ENCODE results near the gene TMEM54.

- TF ChIP-seq FOXA1 (IDR thresholded peaks at IDR 0.05) (no peak), SP1 (IDR thresholded peaks at IDR 0.05) (no peak), SUZ12 (IDR thresholded peaks at IDR 0.05) (no peak), LEF1 (IDR thresholded peaks at IDR 0.05; ENCODE audit: borderline replicate concordance) (no peak), NFRKB (IDR thresholded peaks at IDR 0.05) (no peak), BHLHE40 (IDR thresholded peaks at IDR 0.05; ENCODE audit: borderline replicate concordance) (no peak), FOXM1 (IDR thresholded peaks at IDR 0.05; ENCODE audit: borderline replicate concordance) (no peak), ELF4 (IDR thresholded peaks at IDR 0.05) (no peak), FOXK2 (IDR thresholded peaks at IDR 0.05) (no peak), ZNF384 (IDR thresholded peaks at IDR 0.05) (no peak), HDGF (IDR thresholded peaks at IDR 0.05; ENCODE audit: borderline replicate concordance) (no peak), L3MBTL2 (conservative IDR thresholded peaks at IDR 0.05) (no peak)
- TF ChIP-seq, protein P1, sequence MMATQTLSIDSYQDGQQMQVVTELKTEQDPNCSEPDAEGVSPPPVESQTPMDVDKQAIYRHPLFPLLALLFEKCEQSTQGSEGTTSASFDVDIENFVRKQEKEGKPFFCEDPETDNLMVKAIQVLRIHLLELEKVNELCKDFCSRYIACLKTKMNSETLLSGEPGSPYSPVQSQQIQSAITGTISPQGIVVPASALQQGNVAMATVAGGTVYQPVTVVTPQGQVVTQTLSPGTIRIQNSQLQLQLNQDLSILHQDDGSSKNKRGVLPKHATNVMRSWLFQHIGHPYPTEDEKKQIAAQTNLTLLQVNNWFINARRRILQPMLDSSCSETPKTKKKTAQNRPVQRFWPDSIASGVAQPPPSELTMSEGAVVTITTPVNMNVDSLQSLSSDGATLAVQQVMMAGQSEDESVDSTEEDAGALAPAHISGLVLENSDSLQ (IDR thresholded peaks at IDR 0.05) = no peak
These were observed 19.9 kb downstream of the TMEM54 start for GRCh38 chr1:32881291-32881690.
